Transverse colon (tissue), 3 donors: ENCODE measurements around the gene NUDT21.

Experiments
- EP300 ChIP-seq: sonication (generic); formaldehyde crosslinking; IDR thresholded peaks from one replicate; pipeline ENCODE4 v1.6.1; 2017; ENCODE audit warnings: antibody characterized with exemption, low read depth
- POLR2A ChIP-seq: fragments of 450-650 bp; IDR thresholded peaks from one replicate; pipeline ENCODE4 v1.6.1; 2016; ENCODE audit warnings: antibody characterized with exemption, mild to moderate bottlenecking, moderate library complexity
- TF ChIP-seq, protein P1 (sequence below), 5 experiments: fragments of 200-600 bp in 3 of 5; fragments of 450-650 bp in 2 of 5; sonication (generic) in 3 of 5; IDR thresholded peaks; 1 replicate in 2 of 5; 2 replicates in 3 of 5; pipeline ENCODE4 v1.5.1; 2016 to 2017; ENCODE audit warnings: antibody characterized with exemption in 5 of 5, inconsistent platforms in 3 of 5, mild to moderate bottlenecking in 2 of 5, moderate library complexity in 1 of 5

- TF ChIP-seq, protein P1, sequence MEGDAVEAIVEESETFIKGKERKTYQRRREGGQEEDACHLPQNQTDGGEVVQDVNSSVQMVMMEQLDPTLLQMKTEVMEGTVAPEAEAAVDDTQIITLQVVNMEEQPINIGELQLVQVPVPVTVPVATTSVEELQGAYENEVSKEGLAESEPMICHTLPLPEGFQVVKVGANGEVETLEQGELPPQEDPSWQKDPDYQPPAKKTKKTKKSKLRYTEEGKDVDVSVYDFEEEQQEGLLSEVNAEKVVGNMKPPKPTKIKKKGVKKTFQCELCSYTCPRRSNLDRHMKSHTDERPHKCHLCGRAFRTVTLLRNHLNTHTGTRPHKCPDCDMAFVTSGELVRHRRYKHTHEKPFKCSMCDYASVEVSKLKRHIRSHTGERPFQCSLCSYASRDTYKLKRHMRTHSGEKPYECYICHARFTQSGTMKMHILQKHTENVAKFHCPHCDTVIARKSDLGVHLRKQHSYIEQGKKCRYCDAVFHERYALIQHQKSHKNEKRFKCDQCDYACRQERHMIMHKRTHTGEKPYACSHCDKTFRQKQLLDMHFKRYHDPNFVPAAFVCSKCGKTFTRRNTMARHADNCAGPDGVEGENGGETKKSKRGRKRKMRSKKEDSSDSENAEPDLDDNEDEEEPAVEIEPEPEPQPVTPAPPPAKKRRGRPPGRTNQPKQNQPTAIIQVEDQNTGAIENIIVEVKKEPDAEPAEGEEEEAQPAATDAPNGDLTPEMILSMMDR (IDR thresholded peaks at IDR 0.05): no peak
- TF ChIP-seq POLR2A (no peak), EP300 (no peak)
Measured at GRCh38 chr16:56480776-56481467, 29.8 kb upstream of the NUDT21 start.
